Lower leg skin (tissue), 3 donors: Measurements from ENCODE around the gene DCAF8.

Experiments used
- POLR2A ChIP-seq, 2 donors: fragments of 450-650 bp; IDR thresholded peaks; one replicate each; pipeline ENCODE4 v1.6.1; 2016 to 2017; ENCODE audit warnings: antibody characterized with exemption in 2 of 2, mild to moderate bottlenecking in 1 of 2, moderate library complexity in 1 of 2
- TF ChIP-seq, protein P1 (sequence below), 3 donors: fragments of 450-650 bp; IDR thresholded peaks; one replicate each; pipeline ENCODE4 v1.5.1; 2016; ENCODE audit warnings: antibody characterized with exemption in 3 of 3, mild to moderate bottlenecking in 3 of 3, moderate library complexity in 2 of 3

GRCh38 chr1:160309571-160309970, 47.2 kb upstream of the DCAF8 start:
- no peak for TF ChIP-seq POLR2A (IDR thresholded peaks at IDR 0.05)
- TF ChIP-seq, protein P1, sequence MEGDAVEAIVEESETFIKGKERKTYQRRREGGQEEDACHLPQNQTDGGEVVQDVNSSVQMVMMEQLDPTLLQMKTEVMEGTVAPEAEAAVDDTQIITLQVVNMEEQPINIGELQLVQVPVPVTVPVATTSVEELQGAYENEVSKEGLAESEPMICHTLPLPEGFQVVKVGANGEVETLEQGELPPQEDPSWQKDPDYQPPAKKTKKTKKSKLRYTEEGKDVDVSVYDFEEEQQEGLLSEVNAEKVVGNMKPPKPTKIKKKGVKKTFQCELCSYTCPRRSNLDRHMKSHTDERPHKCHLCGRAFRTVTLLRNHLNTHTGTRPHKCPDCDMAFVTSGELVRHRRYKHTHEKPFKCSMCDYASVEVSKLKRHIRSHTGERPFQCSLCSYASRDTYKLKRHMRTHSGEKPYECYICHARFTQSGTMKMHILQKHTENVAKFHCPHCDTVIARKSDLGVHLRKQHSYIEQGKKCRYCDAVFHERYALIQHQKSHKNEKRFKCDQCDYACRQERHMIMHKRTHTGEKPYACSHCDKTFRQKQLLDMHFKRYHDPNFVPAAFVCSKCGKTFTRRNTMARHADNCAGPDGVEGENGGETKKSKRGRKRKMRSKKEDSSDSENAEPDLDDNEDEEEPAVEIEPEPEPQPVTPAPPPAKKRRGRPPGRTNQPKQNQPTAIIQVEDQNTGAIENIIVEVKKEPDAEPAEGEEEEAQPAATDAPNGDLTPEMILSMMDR (IDR thresholded peaks at IDR 0.05): no peak
